DND-41 (cell line): ENCODE results near the gene SLC22A17.

Source experiments
- ATAC-seq: fragments of 200-7000 bp; cut with Tn5 transposase; 3 replicates; pipeline ENCODE4 v1.9.1; 2021; ENCODE audit warnings: low read depth; ENCODE audit not compliant: insufficient read depth
- DNase-seq: peaks from one replicate; pipeline ENCODE4 v3.0.0-alpha.2; 2020
- H2AFZ ChIP-seq: 2 replicates; pipeline ENCODE4 v1.6.0; 2012; ENCODE audit warnings: low read depth, low read length
- H3K27ac ChIP-seq: 2 replicates; pipeline ENCODE4 v1.5.1; 2012; ENCODE audit warnings: low read length, inconsistent platforms
- H3K27me3 ChIP-seq: fragments of 200-600 bp; sonication (generic); 2 replicates; pipeline ENCODE4 v1.6.0; 2012; ENCODE audit warnings: low read length, mild to moderate bottlenecking, inconsistent platforms; ENCODE audit not compliant: insufficient read depth, poor library complexity
- H3K36me3 ChIP-seq: 2 replicates; pipeline ENCODE4 v1.5.1; 2012; ENCODE audit warnings: low read length, inconsistent platforms; ENCODE audit not compliant: insufficient read depth
- H3K4me1 ChIP-seq: 2 replicates; pipeline ENCODE4 v1.5.1; 2012; ENCODE audit warnings: mild to moderate bottlenecking, low read length; ENCODE audit not compliant: insufficient read depth
- H3K4me2 ChIP-seq: 2 replicates; pipeline ENCODE4 v1.6.0; 2012; ENCODE audit warnings: mild to moderate bottlenecking, moderate library complexity, low read length, inconsistent platforms; ENCODE audit not compliant: insufficient read depth
- H3K4me3 ChIP-seq, 2 experiments: fragments of 200-600 bp in 1 of 2; shearing (Covaris generic) in 1 of 2; 2 replicates each; pipeline ENCODE4 v1.5.1; 2012 to 2016; ENCODE audit warnings: inconsistent platforms in 2 of 2, low read length in 2 of 2, mild to moderate bottlenecking in 2 of 2, low read depth in 1 of 2, moderate library complexity in 1 of 2
- H3K79me2 ChIP-seq: 2 replicates; pipeline ENCODE4 v1.6.0; 2012; ENCODE audit warnings: low read length, inconsistent platforms; ENCODE audit not compliant: insufficient read depth
- H3K9ac ChIP-seq: 2 replicates; pipeline ENCODE4 v1.6.0; 2012; ENCODE audit warnings: low read depth, mild to moderate bottlenecking, inconsistent platforms, low read length, moderate library complexity
- H3K9me3 ChIP-seq: 2 replicates; pipeline ENCODE4 v1.5.1; 2012; ENCODE audit warnings: low read length, moderate library complexity, mild to moderate bottlenecking, inconsistent platforms; ENCODE audit not compliant: insufficient read depth, severe bottlenecking
- H4K20me1 ChIP-seq: 2 replicates; pipeline ENCODE4 v1.6.0; 2012; ENCODE audit warnings: low read length; ENCODE audit not compliant: insufficient read depth
- EZH2 ChIP-seq: IDR thresholded peaks from 3 replicates; pipeline ENCODE4 v1.6.1; 2012; ENCODE audit warnings: borderline replicate concordance, low read depth, mild to moderate bottlenecking, moderate library complexity, low read length, inconsistent platforms; ENCODE audit not compliant: severe bottlenecking
- TF ChIP-seq, protein P1 (sequence below): IDR thresholded peaks from 2 replicates; pipeline ENCODE4 v1.5.1; 2012; ENCODE audit warnings: borderline replicate concordance, low read length, moderate library complexity, mild to moderate bottlenecking; ENCODE audit not compliant: poor library complexity, severe bottlenecking; ENCODE audit errors: extremely low read depth

Gene SLC22A17

DNA sequence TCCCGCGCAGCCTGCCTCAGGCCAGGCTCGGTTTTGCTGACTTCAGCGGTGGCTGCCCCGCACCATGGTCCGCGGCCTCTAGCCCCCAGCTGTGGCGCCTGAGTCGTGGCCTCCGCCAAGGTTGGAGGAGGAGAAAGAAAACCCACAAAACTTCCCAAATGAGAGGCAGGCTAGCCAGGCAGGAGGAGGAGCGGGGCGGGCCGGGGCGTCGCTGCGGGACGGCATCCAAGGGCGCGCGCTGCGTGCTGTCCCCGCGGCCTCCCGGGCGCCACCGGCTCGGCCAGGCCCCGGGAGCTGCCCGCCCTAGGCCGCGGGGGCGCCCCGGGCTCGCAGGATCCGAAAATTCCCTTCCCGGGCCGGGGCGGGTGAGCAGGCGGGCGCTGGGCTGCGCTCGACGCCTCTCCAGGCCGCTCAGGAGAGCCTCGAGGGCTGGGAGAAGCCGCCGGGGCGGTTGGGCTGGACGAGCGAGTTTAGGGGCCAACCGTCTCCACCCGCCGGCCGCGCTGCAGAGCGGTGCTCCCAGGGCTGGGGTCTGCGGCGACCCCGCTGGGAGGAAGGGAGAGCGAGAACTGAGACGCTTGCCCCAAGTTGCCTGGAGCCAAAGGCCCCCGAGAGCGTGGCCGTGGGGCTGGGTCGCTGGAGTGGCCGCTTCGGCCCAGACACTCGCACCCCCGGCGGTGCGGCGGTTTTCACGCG, 12.5 kb upstream of the SLC22A17 start, which contains the start of gene EFS:
Gene EFS (minus strand): TSS at position 137 of the 696 bp plus-strand sequence. CDS start 147 bp downstream, outside the sequence.
- H3K9ac ChIP-seq, result no peak within 1 kb of the TSS
- no peaks in the 10 kb centered on the region for H3K36me3 ChIP-seq
- H3K9me3 ChIP-seq, result no peaks in the 10 kb centered on the region
- H3K27ac ChIP-seq, result no peak within 1 kb of the TSS
- H3K4me1 ChIP-seq, result no peaks in the 10 kb centered on the region
- DNase-seq (no peak), ATAC-seq (no peak)
- H3K27me3 ChIP-seq, result peaks cover 3% of the 10 kb centered on the region
- no peaks in the 10 kb centered on the region for H4K20me1 ChIP-seq
- H2AFZ ChIP-seq, result no peak within 1 kb of the TSS
- no peaks in the 10 kb centered on the region for H3K79me2 ChIP-seq
- no peak within 1 kb of the TSS for H3K4me2 ChIP-seq
- TF ChIP-seq, protein P1, sequence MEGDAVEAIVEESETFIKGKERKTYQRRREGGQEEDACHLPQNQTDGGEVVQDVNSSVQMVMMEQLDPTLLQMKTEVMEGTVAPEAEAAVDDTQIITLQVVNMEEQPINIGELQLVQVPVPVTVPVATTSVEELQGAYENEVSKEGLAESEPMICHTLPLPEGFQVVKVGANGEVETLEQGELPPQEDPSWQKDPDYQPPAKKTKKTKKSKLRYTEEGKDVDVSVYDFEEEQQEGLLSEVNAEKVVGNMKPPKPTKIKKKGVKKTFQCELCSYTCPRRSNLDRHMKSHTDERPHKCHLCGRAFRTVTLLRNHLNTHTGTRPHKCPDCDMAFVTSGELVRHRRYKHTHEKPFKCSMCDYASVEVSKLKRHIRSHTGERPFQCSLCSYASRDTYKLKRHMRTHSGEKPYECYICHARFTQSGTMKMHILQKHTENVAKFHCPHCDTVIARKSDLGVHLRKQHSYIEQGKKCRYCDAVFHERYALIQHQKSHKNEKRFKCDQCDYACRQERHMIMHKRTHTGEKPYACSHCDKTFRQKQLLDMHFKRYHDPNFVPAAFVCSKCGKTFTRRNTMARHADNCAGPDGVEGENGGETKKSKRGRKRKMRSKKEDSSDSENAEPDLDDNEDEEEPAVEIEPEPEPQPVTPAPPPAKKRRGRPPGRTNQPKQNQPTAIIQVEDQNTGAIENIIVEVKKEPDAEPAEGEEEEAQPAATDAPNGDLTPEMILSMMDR, result no peak
- no peak for TF ChIP-seq EZH2
- H3K4me3 ChIP-seq, result no peak within 1 kb of the TSS

DNA sequence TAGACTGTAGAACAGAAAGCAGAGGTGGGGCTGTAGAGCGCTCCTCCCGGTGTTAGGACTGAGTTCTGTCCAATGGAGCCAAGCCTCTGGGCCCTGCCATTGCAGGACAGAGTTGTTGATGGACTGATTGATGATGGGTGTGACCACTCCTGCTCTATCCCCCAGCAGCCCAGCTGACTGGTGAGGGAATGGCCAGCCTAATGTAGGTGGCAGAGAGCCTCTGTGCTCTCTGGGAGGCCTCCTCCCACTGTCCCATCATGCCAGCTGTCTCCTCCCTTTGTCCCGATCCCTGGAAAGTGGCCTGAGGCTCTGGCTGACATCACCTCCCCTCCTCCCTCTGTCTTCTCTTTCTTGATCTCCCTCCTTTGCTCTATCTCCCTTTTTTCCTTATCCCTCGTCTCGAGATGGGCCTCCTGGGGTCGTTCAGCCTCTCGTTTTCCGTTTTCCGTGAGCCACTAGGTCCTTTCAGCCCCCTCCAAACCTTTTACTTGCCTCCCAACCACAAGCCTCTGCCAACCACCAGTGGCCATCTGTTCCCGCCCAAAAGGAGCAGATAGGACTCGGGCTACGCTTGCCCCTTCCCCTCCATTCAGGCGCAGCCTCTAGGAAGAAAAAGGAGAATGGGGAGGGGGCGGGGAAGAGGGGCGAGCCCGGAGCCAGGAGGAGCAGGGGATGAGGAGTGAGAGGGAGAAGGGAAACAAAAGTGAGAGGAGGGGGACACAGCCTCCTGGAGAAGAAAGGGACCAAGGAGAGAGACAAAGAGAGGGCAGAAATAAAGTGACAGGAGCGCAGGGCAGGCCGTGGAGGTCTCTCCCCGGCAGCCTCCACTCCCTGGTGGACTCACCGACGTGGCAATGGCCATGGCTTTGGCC, 11.7 kb upstream of the SLC22A17 start:
- Histone ChIP-seq H3K4me1 (no peaks in the 10 kb centered on the region), H4K20me1 (no peaks in the 10 kb centered on the region), H3K4me3 (no peak overlapping the region), H3K27me3 (peaks cover under 1% of the 10 kb centered on the region), H3K9me3 (no peaks in the 10 kb centered on the region), H3K79me2 (no peaks in the 10 kb centered on the region), H3K27ac (no peak overlapping the region), H2AFZ (no peak overlapping the region), H3K4me2 (no peak overlapping the region), H3K36me3 (no peaks in the 10 kb centered on the region), H3K9ac (no peak overlapping the region)
- DNase-seq (no peak), ATAC-seq (no peak)
- TF ChIP-seq, protein P1, result no peak
- no peak for TF ChIP-seq EZH2

DNA sequence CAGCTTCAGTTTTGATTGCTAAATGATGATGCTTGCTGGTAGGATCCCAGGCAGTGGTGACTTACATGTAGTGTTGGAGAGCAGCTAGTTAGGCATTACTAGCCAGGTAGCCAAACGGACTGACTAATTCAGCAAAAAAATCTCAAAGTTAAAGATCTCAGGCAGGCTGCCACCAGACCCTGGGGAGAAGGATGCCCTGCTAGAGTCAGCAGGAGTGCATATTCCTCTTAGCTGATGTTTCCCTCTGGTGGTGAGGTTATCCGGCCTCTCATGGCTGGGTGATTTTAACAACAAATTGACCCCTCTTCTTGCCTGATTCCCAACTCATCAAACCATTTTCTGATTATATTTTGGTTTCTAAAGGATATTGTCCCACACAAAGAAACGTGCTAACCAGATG, 9.5 kb upstream of the SLC22A17 start:
- Histone ChIP-seq H3K4me3 (no peak overlapping the region), H3K9me3 (no peaks in the 10 kb centered on the region), H3K79me2 (no peaks in the 10 kb centered on the region), H2AFZ (no peak overlapping the region), H3K27ac (no peak overlapping the region), H3K36me3 (no peaks in the 10 kb centered on the region), H3K27me3 (peaks cover 16% of the 10 kb centered on the region), H3K4me2 (no peak overlapping the region), H4K20me1 (0 out of 2 replicates have a peak, but pooled peaks cover 3% of the 10 kb centered on the region), H3K9ac (no peak overlapping the region), H3K4me1 (no peaks in the 10 kb centered on the region)
- TF ChIP-seq EZH2, result no peak
- TF ChIP-seq, protein P1, result no peak
- no peak for DNase-seq
- no peak for ATAC-seq
